ENCODE data around the gene SLC38A6. TPM values are rescaled to one million over a fixed set of nuclear protein-coding genes. Genes with fewer than 3 reads are reported as not detected.

The SLC38A6 gene
- total RNA-seq, 1 experiment from 2014 or later, result 63.0 TPM

DNA sequence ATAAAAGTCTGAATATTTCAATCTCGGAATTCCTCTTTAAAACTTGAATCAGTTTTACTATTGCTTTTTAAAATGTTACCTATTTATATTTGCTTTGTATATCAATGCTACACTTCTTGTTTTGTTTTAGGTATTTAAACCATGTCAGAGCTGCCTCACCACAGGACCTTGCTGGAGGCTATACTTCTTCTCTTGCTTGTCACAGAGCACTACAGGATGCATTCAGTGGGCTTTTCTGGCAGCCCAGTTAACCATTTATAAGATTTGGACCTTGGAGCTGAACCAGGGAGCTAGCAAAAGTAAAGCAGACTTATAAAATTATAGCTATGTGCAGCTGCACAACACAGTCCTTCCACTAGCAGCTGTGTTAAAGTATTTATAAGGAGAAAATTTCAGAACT lies 12.9 kb upstream of the SLC38A6 start:
- Histone ChIP-seq H3K36me3 (peaks cover 16% of the 10 kb centered on the region), H3K27ac (peak overlapping the region; percentile 33), H3K4me3 (no peak overlapping the region), H3K27me3 (no peaks in the 10 kb centered on the region), H3K4me1 (peaks cover 19% of the 10 kb centered on the region), H3K9me3 (replicated peaks) (no peaks in the 10 kb centered on the region)
- peak; percentile 45 to 67 for DNase-seq

- Histone ChIP-seq H3K9me3 (replicated peaks) (no peaks in the 10 kb centered on the region), H3K36me3 (peaks cover 22% of the 10 kb centered on the region), H3K27me3 (no peaks in the 10 kb centered on the region), H3K27ac (no peak overlapping the region), H3K4me1 (peaks cover 19% of the 10 kb centered on the region), H3K4me3 (no peak overlapping the region)
- DNase-seq, result no peak
These were observed 12.4 kb upstream of the SLC38A6 start for GRCh38 chr14:60968671-60969070.

- no peak for DNase-seq
- Histone ChIP-seq H3K36me3 (peaks cover 31% of the 10 kb centered on the region), H3K27me3 (no peaks in the 10 kb centered on the region), H3K27ac (no peak overlapping the region), H3K9me3 (replicated peaks) (no peaks in the 10 kb centered on the region), H3K4me1 (peaks cover 19% of the 10 kb centered on the region), H3K4me3 (no peak overlapping the region)
These were observed 10.9 kb upstream of the SLC38A6 start for GRCh38 chr14:60970146-60970545.

GRCh38 chr14:60971271-60971670 lies 9.8 kb upstream of the SLC38A6 start:
- Histone ChIP-seq H3K9me3 (replicated peaks) (no peaks in the 10 kb centered on the region), H3K4me3 (no peak overlapping the region), H3K4me1 (peaks cover 19% of the 10 kb centered on the region), H3K36me3 (peaks cover 31% of the 10 kb centered on the region), H3K27ac (no peak overlapping the region), H3K27me3 (no peaks in the 10 kb centered on the region)
- DNase-seq, result no peak

DNA sequence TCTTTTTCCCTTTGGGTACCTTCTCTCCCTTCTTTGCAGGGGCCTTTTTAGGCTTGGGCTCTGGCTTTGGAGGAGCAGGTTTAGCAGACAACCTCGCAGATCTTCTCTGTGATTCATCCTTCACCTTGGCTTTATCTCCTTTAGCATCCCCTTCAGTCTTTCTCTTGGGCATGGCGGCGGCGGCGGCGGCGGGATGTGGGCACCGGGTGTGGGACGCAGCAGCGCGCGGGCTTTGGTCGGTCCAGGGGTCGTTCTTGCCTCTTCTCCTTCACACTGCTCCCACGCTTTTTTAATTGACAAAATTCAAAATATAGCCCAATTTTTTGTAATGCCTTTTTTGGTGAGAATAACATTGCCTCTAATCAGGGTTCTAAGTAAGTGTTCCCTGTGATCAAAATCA lies 8.8 kb upstream of the SLC38A6 start:
- Histone ChIP-seq H3K27ac (no peak overlapping the region), H3K27me3 (no peaks in the 10 kb centered on the region), H3K9me3 (replicated peaks) (no peaks in the 10 kb centered on the region), H3K36me3 (peaks cover 36% of the 10 kb centered on the region), H3K4me3 (no peak overlapping the region), H3K4me1 (peaks cover 22% of the 10 kb centered on the region)
- no peak for DNase-seq

DNA sequence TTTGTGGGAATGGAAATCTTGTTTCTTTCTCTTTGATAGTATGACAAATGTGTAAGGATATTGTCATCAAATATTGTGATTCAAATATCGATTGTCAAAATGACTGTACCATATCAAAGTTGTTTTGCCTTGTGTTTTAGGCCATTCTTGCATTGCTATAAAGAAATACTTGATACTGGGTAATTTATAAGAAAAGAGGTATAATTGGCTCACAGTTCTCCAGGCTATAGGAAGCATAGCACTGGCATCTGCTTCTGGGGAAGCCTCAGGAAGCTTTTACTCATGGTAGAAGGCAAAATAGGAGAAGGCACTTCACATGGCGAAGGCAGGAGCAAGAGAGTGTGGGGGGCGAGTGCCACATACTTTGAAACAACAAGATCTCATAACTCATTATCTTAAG lies 8.0 kb upstream of the SLC38A6 start:
- H3K27ac ChIP-seq, result no peak overlapping the region

GRCh38 chr14:60974090-60974651 lies 6.9 kb upstream of the SLC38A6 start:
- Histone ChIP-seq H3K9me3 (replicated peaks) (no peaks in the 10 kb centered on the region), H3K36me3 (peaks cover 35% of the 10 kb centered on the region)

More for the DNA sequence above, 8.0 kb upstream of the SLC38A6 start:
- Histone ChIP-seq H3K4me3 (no peak overlapping the region), H3K9me3 (replicated peaks) (no peaks in the 10 kb centered on the region), H3K36me3 (peaks cover 38% of the 10 kb centered on the region), H3K27me3 (no peaks in the 10 kb centered on the region), H3K4me1 (peaks cover 21% of the 10 kb centered on the region)
- no peak for DNase-seq

DNA sequence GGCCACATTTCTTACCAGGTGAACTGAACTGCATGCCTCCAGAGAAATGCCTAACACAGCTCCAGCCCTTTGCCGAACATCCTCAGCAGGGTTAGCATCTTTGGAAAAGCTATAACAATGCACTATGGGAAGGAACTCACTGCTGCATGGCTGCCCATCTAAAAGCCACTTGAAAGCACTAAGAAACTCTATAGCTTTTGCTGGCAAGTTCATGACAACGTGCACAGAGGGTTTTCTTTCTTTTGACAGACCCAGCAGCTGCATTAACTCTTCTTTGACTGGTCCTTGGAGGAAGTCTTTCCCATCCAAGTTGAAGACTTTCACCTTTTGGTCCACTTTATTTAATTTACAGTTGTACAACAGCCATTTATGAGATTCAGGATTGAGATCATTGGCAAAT lies 5.5 kb upstream of the SLC38A6 start:
- DNase-seq, result peak; percentile 24 to 69
- Histone ChIP-seq H3K4me3 (no peak overlapping the region), H3K4me1 (peaks cover 16% of the 10 kb centered on the region), H3K36me3 (peaks cover 35% of the 10 kb centered on the region), H3K9me3 (replicated peaks) (no peaks in the 10 kb centered on the region), H3K27me3 (no peaks in the 10 kb centered on the region), H3K27ac (no peak overlapping the region)

More at GRCh38 chr14:60974090-60974651, 6.9 kb upstream of the SLC38A6 start:
- H3K27ac ChIP-seq, result no peak overlapping the region
- no peaks in the 10 kb centered on the region for H3K27me3 ChIP-seq
- H3K4me1 ChIP-seq, result peaks cover 17% of the 10 kb centered on the region
- H3K4me3 ChIP-seq, result no peak overlapping the region
- DNase-seq, result no peak

GRCh38 chr14:60977847-60978246 lies 3.2 kb upstream of the SLC38A6 start:
- peaks cover 16% of the 10 kb centered on the region for H3K4me1 ChIP-seq
- H3K27me3 ChIP-seq, result no peaks in the 10 kb centered on the region
- peak; percentile 24 to 71 for DNase-seq
- H3K27ac ChIP-seq, result no peak overlapping the region
- H3K9me3 ChIP-seq (replicated peaks), result no peaks in the 10 kb centered on the region
- H3K4me3 ChIP-seq, result no peak overlapping the region
- H3K36me3 ChIP-seq, result peaks cover 28% of the 10 kb centered on the region

- peak overlapping the region; percentile 87 for H3K27ac ChIP-seq
- peaks cover 19% of the 10 kb centered on the region for H3K4me1 ChIP-seq
- peak; percentile 42 to 73 for DNase-seq
- H3K36me3 ChIP-seq, result peaks cover 46% of the 10 kb centered on the region
- H3K9me3 ChIP-seq (replicated peaks), result no peaks in the 10 kb centered on the region
- no peaks in the 10 kb centered on the region for H3K27me3 ChIP-seq
- H3K4me3 ChIP-seq, result peak overlapping the region; percentile 81
These were observed 799 bp downstream of the SLC38A6 start for GRCh38 chr14:60981633-60982455.

- Histone ChIP-seq H3K36me3 (peaks cover 63% of the 10 kb centered on the region), H3K27ac (no peak overlapping the region), H3K4me3 (peak overlapping the region; percentile 81), H3K27me3 (no peaks in the 10 kb centered on the region), H3K9me3 (replicated peaks) (no peaks in the 10 kb centered on the region), H3K4me1 (peaks cover 3% of the 10 kb centered on the region; the same call in 1 of the 2 replicates)
- no peak for DNase-seq
These were observed 3.2 kb downstream of the SLC38A6 start for GRCh38 chr14:60984196-60984595.

- DNase-seq, result no peak
- H3K27ac ChIP-seq, result no peak overlapping the region
These were observed 5.5 kb downstream of the SLC38A6 start for GRCh38 chr14:60986500-60986899.

GRCh38 chr14:60989599-60989998 lies 8.6 kb downstream of the SLC38A6 start:
- no peak overlapping the region for H3K4me3 ChIP-seq
- no peak overlapping the region for H3K27ac ChIP-seq
- no peaks in the 10 kb centered on the region for H3K9me3 ChIP-seq (replicated peaks)
- no peaks in the 10 kb centered on the region for H3K4me1 ChIP-seq
- no peaks in the 10 kb centered on the region for H3K27me3 ChIP-seq
- no peak for DNase-seq
- peaks cover 94% of the 10 kb centered on the region for H3K36me3 ChIP-seq

More at GRCh38 chr14:60986500-60986899, 5.5 kb downstream of the SLC38A6 start:
- no peak overlapping the region for H3K4me3 ChIP-seq
- H3K36me3 ChIP-seq, result peaks cover 84% of the 10 kb centered on the region
- H3K4me1 ChIP-seq, result peaks cover 3% of the 10 kb centered on the region; the same call in 1 of the 2 replicates
- no peaks in the 10 kb centered on the region for H3K27me3 ChIP-seq
- no peaks in the 10 kb centered on the region for H3K9me3 ChIP-seq (replicated peaks)

DNA sequence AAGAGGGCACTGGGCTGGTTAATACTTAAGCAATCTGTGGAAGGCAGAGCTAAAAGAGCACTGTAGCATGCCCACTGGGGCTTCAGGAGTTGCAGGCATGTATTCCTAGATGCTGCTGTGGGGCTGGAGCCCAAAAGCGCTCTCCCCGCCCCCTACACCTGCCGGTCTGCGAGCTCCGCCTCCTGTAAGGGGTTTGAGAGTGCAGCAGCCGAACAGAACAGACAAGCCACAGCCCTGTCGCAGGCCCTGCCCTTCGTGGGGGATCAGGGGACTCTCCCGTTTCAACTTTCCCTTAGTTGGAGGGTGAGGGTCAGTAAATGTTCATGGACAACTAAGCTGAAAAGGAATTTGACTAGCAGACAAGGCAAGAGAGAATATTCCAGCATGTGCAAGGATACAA lies 17.6 kb downstream of the SLC38A6 start:
- no peak overlapping the region for H3K4me3 ChIP-seq
- no peaks in the 10 kb centered on the region for H3K9me3 ChIP-seq (replicated peaks)
- no peaks in the 10 kb centered on the region for H3K4me1 ChIP-seq
- no peak for DNase-seq
- H3K27me3 ChIP-seq, result no peaks in the 10 kb centered on the region
- H3K27ac ChIP-seq, result no peak overlapping the region
- H3K36me3 ChIP-seq, result peaks cover 67% of the 10 kb centered on the region

DNA sequence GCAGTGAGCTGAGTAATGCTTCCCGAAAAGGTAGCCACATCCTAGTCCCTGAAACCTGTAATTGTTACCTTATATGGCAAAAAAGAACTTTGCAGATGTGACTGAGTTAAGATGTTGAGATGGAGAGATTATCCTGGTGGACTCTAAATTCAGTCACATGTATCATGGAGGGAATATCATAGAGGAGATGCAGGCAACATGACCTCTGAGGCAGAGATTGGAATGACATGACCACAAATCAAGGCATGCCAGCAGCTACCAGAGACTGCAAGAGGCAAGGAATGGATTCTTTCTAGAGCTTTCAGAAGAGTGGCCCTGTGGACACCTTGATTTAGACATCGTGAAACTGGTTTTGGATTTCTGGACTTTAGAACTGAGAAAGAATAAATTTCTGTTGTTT lies 18.5 kb downstream of the SLC38A6 start:
- Histone ChIP-seq H3K9me3 (replicated peaks) (peaks cover 4% of the 10 kb centered on the region), H3K27ac (no peak overlapping the region), H3K36me3 (peaks cover 70% of the 10 kb centered on the region), H3K4me3 (no peak overlapping the region), H3K4me1 (no peaks in the 10 kb centered on the region), H3K27me3 (no peaks in the 10 kb centered on the region)
- DNase-seq, result no peak

All from SJCRH30 (cell line).